ENCODE data around the gene NAA25.

Gene NAA25

GRCh38 chr12:112149596-112149995 lies 41.0 kb upstream of the NAA25 start:
- TF ChIP-seq FOXP2 (optimal IDR thresholded peaks at IDR 0.05; ENCODE audit: borderline replicate concordance, extremely low read depth, extremely low read length, insufficient read depth): no peak
- TF ChIP-seq SIN3A (IDR thresholded peaks at IDR 0.05; ENCODE audit: borderline replicate concordance, insufficient read depth, low read length): no peak
- no peak for TF ChIP-seq REST (IDR thresholded peaks at IDR 0.05; ENCODE audit: insufficient read depth in 1 of 2, low read depth in 2 of 2, low read length in 2 of 2)
- TF ChIP-seq TAF1 (IDR thresholded peaks at IDR 0.05; ENCODE audit: borderline replicate concordance, insufficient read depth, low read length): no peak
- no peak for TF ChIP-seq POLR2AphosphoS5 (IDR thresholded peaks at IDR 0.05; ENCODE audit: low read depth, low read length)

- TF ChIP-seq POLR2AphosphoS5 (IDR thresholded peaks at IDR 0.05; ENCODE audit: low read depth, low read length) (no peak), REST (IDR thresholded peaks at IDR 0.05; ENCODE audit: insufficient read depth in 1 of 2, low read depth in 2 of 2, low read length in 2 of 2) (no peak)
Observed at GRCh38 chr12:112148031-112148513, 39.5 kb upstream of the NAA25 start.

GRCh38 chr12:112146123-112146522 lies 37.5 kb upstream of the NAA25 start:
- no peak for TF ChIP-seq SIN3A (IDR thresholded peaks at IDR 0.05; ENCODE audit: borderline replicate concordance, insufficient read depth, low read length)
- no peak for TF ChIP-seq FOXP2 (optimal IDR thresholded peaks at IDR 0.05; ENCODE audit: borderline replicate concordance, extremely low read depth, extremely low read length, insufficient read depth)
- TF ChIP-seq REST (IDR thresholded peaks at IDR 0.05; ENCODE audit: insufficient read depth in 1 of 2, low read depth in 2 of 2, low read length in 2 of 2): no peak
- no peak for TF ChIP-seq TAF1 (IDR thresholded peaks at IDR 0.05; ENCODE audit: borderline replicate concordance, insufficient read depth, low read length)
- TF ChIP-seq POLR2AphosphoS5 (IDR thresholded peaks at IDR 0.05; ENCODE audit: low read depth, low read length): no peak

GRCh38 chr12:112140728-112141127 lies 32.1 kb upstream of the NAA25 start:
- no peak for TF ChIP-seq FOXP2 (optimal IDR thresholded peaks at IDR 0.05; ENCODE audit: borderline replicate concordance, extremely low read depth, extremely low read length, insufficient read depth)
- no peak for TF ChIP-seq POLR2AphosphoS5 (IDR thresholded peaks at IDR 0.05; ENCODE audit: low read depth, low read length)
- no peak for TF ChIP-seq TAF1 (IDR thresholded peaks at IDR 0.05; ENCODE audit: borderline replicate concordance, insufficient read depth, low read length)
- no peak for TF ChIP-seq REST (IDR thresholded peaks at IDR 0.05; ENCODE audit: insufficient read depth in 1 of 2, low read depth in 2 of 2, low read length in 2 of 2)

GRCh38 chr12:112134731-112135130 lies 26.1 kb upstream of the NAA25 start:
- TF ChIP-seq SIN3A (IDR thresholded peaks at IDR 0.05; ENCODE audit: borderline replicate concordance, insufficient read depth, low read length) (no peak), FOXP2 (optimal IDR thresholded peaks at IDR 0.05; ENCODE audit: borderline replicate concordance, extremely low read depth, extremely low read length, insufficient read depth) (no peak), POLR2AphosphoS5 (IDR thresholded peaks at IDR 0.05; ENCODE audit: low read depth, low read length) (no peak), REST (IDR thresholded peaks at IDR 0.05; ENCODE audit: insufficient read depth in 1 of 2, low read depth in 2 of 2, low read length in 2 of 2) (no peak), TAF1 (IDR thresholded peaks at IDR 0.05; ENCODE audit: borderline replicate concordance, insufficient read depth, low read length) (no peak)
